IMR-90 (cell line): ENCODE data around the gene ATXN1. TPM values are rescaled to one million over a fixed set of nuclear protein-coding genes. Genes with fewer than 3 reads are reported as not detected.

Experiments used
- ATAC-seq: fragments of 200-7000 bp; cut with Tn5 transposase; 2 replicates; pipeline ENCODE4 v1.9.1; 2020; ENCODE audit warnings: low read depth, mild to moderate bottlenecking, moderate library complexity
- BruUV-seq: library from RNA; stranded (reverse); fragments of 400-500 nt; replicated peaks from 2 replicates; lab custom pipeline; 2021; lab: Mats Ljungman, UMichigan
- CTCF ChIA-PET: fragments of 300-600 bp; formaldehyde crosslinking; extraction: SDS; loops from one replicate; lab custom pipeline; 2021; ENCODE audit warnings: antibody characterized with exemption; lab: Yijun Ruan, JAX
- POLR2A ChIA-PET: fragments of 300-600 bp; sonication (Branson Sonifier 250); formaldehyde crosslinking; loops from one replicate; lab custom pipeline; 2022; ENCODE audit warnings: antibody characterized with exemption; ENCODE audit not compliant: unreplicated experiment; lab: Charles Lee
- DNase-seq: peaks from one replicate; pipeline ENCODE4 v3.0.0; 2013
- H2AFZ ChIP-seq: replicated peaks from 2 replicates; pipeline ENCODE3; 2013; ENCODE audit warnings: low read length, mild to moderate bottlenecking; ENCODE audit not compliant: poor library complexity
- H2AK5ac ChIP-seq: 2 replicates; pipeline ENCODE4 v1.6.1; 2013; ENCODE audit warnings: low read depth, low read length, inconsistent platforms
- H2AK9ac ChIP-seq: replicated peaks from 2 replicates; pipeline ENCODE3; 2013; ENCODE audit warnings: mild to moderate bottlenecking, low read depth, low read length, moderate library complexity; ENCODE audit not compliant: poor library complexity
- H2BK120ac ChIP-seq: 2 replicates; pipeline ENCODE4 v1.6.1; 2013; ENCODE audit warnings: low read depth, low read length, inconsistent platforms
- H2BK15ac ChIP-seq: 3 replicates; pipeline ENCODE4 v1.6.1; 2013; ENCODE audit warnings: low read depth, low read length, inconsistent platforms
- H2BK20ac ChIP-seq: 2 replicates; pipeline ENCODE4 v1.6.1; 2013; ENCODE audit warnings: low read depth, mild to moderate bottlenecking, inconsistent platforms, low read length, moderate library complexity
- H2BK5ac ChIP-seq: 2 replicates; pipeline ENCODE4 v1.6.1; 2013; ENCODE audit warnings: mild to moderate bottlenecking, low read depth, low read length, inconsistent platforms; ENCODE audit not compliant: poor library complexity, severe bottlenecking
- H3K14ac ChIP-seq: replicated peaks from 2 replicates; pipeline ENCODE4 v1.6.1; 2013; ENCODE audit warnings: low read depth, low read length, inconsistent platforms
- H3K18ac ChIP-seq: 2 replicates; pipeline ENCODE4 v1.6.1; 2013; ENCODE audit warnings: low read depth, low read length, control low read depth
- H3K23ac ChIP-seq: 2 replicates; pipeline ENCODE4 v1.6.1; 2013; ENCODE audit warnings: low read depth, low read length, inconsistent platforms
- H3K27ac ChIP-seq: 2 replicates; pipeline ENCODE4 v1.5.1; 2013; ENCODE audit warnings: mild to moderate bottlenecking, control low read depth, low read length; ENCODE audit not compliant: insufficient read depth
- H3K27me3 ChIP-seq: 2 replicates; pipeline ENCODE4 v1.6.1; 2013; ENCODE audit warnings: low read length; ENCODE audit not compliant: control insufficient read depth, insufficient read depth
- H3K36me3 ChIP-seq: 2 replicates; pipeline ENCODE4 v1.6.1; 2013; ENCODE audit warnings: low read length, mixed read lengths; ENCODE audit not compliant: control insufficient read depth, insufficient read depth
- H3K4ac ChIP-seq: 2 replicates; pipeline ENCODE4 v1.6.1; 2013; ENCODE audit warnings: low read depth, low read length, inconsistent platforms
- H3K4me1 ChIP-seq: 2 replicates; pipeline ENCODE4 v1.6.1; 2013; ENCODE audit warnings: low read length, mixed read lengths; ENCODE audit not compliant: control insufficient read depth, insufficient read depth
- H3K4me2 ChIP-seq: 2 replicates; pipeline ENCODE4 v1.6.1; 2013; ENCODE audit warnings: low read depth, mild to moderate bottlenecking, control low read depth, low read length, moderate library complexity
- H3K4me3 ChIP-seq: 2 replicates; pipeline ENCODE4 v1.5.1; 2013; ENCODE audit warnings: low read depth, mild to moderate bottlenecking, control low read depth, low read length, moderate library complexity; ENCODE audit not compliant: insufficient read depth
- H3K56ac ChIP-seq: 2 replicates; pipeline ENCODE4 v1.6.1; 2013; ENCODE audit warnings: low read length, inconsistent platforms; ENCODE audit not compliant: insufficient read depth; ENCODE audit errors: extremely low read depth
- H3K79me1 ChIP-seq, 2 experiments: 2 replicates each; pipeline ENCODE4 v1.6.1; 2013; ENCODE audit warnings: low read length in 2 of 2, inconsistent platforms in 1 of 2, low read depth in 1 of 2
- H3K9ac ChIP-seq: 2 replicates; pipeline ENCODE4 v1.6.1; 2013; ENCODE audit warnings: low read depth, low read length, control low read depth
- H3K9me1 ChIP-seq: 2 replicates; pipeline ENCODE4 v1.6.1; 2013; ENCODE audit warnings: low read length, inconsistent platforms; ENCODE audit not compliant: insufficient read depth
- H3K9me3 ChIP-seq: 2 replicates; pipeline ENCODE4 v1.6.1; 2013; ENCODE audit warnings: low read length; ENCODE audit not compliant: control insufficient read depth, insufficient read depth
- H4K20me1 ChIP-seq: 2 replicates; pipeline ENCODE4 v1.6.1; 2013; ENCODE audit warnings: low read length, inconsistent platforms; ENCODE audit not compliant: insufficient read depth
- H4K5ac ChIP-seq: 2 replicates; pipeline ENCODE4 v1.6.1; 2013; ENCODE audit warnings: mild to moderate bottlenecking, low read depth, low read length, control low read depth
- H4K8ac ChIP-seq, 2 experiments: 2 replicates each; pipeline ENCODE4 v1.6.1; 2013; ENCODE audit warnings: low read depth in 2 of 2, low read length in 2 of 2, control low read depth in 1 of 2, inconsistent platforms in 1 of 2
- H4K91ac ChIP-seq: 2 replicates; pipeline ENCODE4 v1.6.1; 2013; ENCODE audit warnings: low read depth, low read length, inconsistent platforms; ENCODE audit not compliant: insufficient read depth
- MAFK ChIP-seq: IDR thresholded peaks from 2 replicates; pipeline ENCODE4 v1.6.1; 2012; ENCODE audit warnings: low read depth, low read length, improper control_type of control experiment
- WGBS, 2 experiments: methylation state at CpG; one replicate each; pipeline versions ENCODE4 v1.1.5 to v1.1.7; 2013; ENCODE audit warnings: missing lambda C conversion rate in 2 of 2; ENCODE audit not compliant: insufficient read length in 1 of 2; ENCODE audit errors: extremely low coverage in 2 of 2; 5-methylcytosine and 5-hydroxymethylcytosine counted together
- dilution Hi-C: fragments of 300-500 bp; cut with HindIII; formaldehyde crosslinking; loops from one replicate; pipeline ENCODE4 v1.14.3; 2018; ENCODE audit warnings: low sequenced_read_pairs; ENCODE audit not compliant: unreplicated experiment
- in situ Hi-C: fragments of 300-500 bp; cut with MboI; formaldehyde crosslinking; loops from 3 replicates; pipeline ENCODE4 v1.14.3; 2019; ENCODE audit warnings: low sequenced_read_pairs, inconsistent platforms, mixed read lengths
- intact Hi-C: fragments of 100-400 bp; cut with micrococcal nuclease; formaldehyde crosslinking; loops from 2 replicates; pipeline ENCODE4 v1.10.0; 2022
- polyA plus RNA-seq, 3 experiments: library from polyadenylated mRNA; depleted of rRNA; stranded (reverse); fragments of >200 nt; gene quantifications; 2 replicates each; pipeline ENCODE4 v1.2.3, GENCODE V29; 2012; ENCODE audit warnings: low replicate concordance in 1 of 3
- total RNA-seq: library from RNA; depleted of rRNA; stranded (reverse); fragments of >200 nt; gene quantifications from 2 replicates; pipeline ENCODE4 v1.2.3, GENCODE V29; 2012

The ATXN1 gene
- total and polyA plus RNA-seq, 2 of the 4 experiments (the other 2 are of a cell fraction): 7.3 to 11.1 TPM

GRCh38 chr6:16742116-16742515, 19.1 kb downstream of the ATXN1 start:
- DNase-seq: no peak
- Histone ChIP-seq H4K91ac (0 out of 2 replicates have a peak overlapping the region, but pooled peaks have one; percentile 43), H3K4me3 (no peak overlapping the region), H3K56ac (no peak overlapping the region), H2BK20ac (0 out of 2 replicates have a peak overlapping the region, but pooled peaks have one; percentile 69), H3K9me3 (no peaks in the 10 kb centered on the region), H4K20me1 (peaks cover 18% of the 10 kb centered on the region), H3K9ac (no peak overlapping the region; the same call in 1 of the 2 replicates), H4K8ac (peak overlapping the region in 1 of 2 experiments; percentile 55; a peak in 1 of 4 replicates), H3K27me3 (no peaks in the 10 kb centered on the region), H3K36me3 (peaks cover 18% of the 10 kb centered on the region), H3K4ac (peak overlapping the region; percentile 70), H4K5ac (peak overlapping the region; percentile 15; the same call in 1 of the 2 replicates), H2BK120ac (peak overlapping the region; percentile 60), H3K27ac (peak overlapping the region; percentile 38; the same call in 1 of the 2 replicates), H3K4me1 (peaks cover 24% of the 10 kb centered on the region), H2AK9ac (no peak overlapping the region), H2AFZ (no peak overlapping the region), H3K18ac (peak overlapping the region; percentile 27; the same call in 1 of the 2 replicates), H2AK5ac (peak overlapping the region; percentile 74; the same call in 1 of the 2 replicates), H2BK5ac (peak overlapping the region; percentile 94), H3K79me1 (peaks cover 29 to 70% of the 10 kb centered on the region in 2 experiments), H3K23ac (peak overlapping the region; percentile 48), H3K4me2 (no peak overlapping the region), H3K9me1 (peaks cover 26% of the 10 kb centered on the region), H3K14ac (peak overlapping the region; percentile 62), H2BK15ac (no peak overlapping the region)
- no TSS peak for BruUV-seq
- in situ Hi-C loops: no loop called here
- no peak for ATAC-seq
- intact Hi-C loops: no loop called here
- WGBS, 2 experiments: no CpG with 5 or more reads among the region's 1 CpG
- POLR2A ChIA-PET: no interaction called here
- dilution Hi-C loops: no loop called here
- TF ChIP-seq MAFK: no peak
- CTCF ChIA-PET: interaction anchor here (0.6 kb wide), 1 partner anchor 29 kb away, joined by 5 read pairs; no protein-coding TSS in a partner anchor
